Suprapubic skin (tissue), 4 donors: ENCODE data around the gene KDM2B. TPM values are rescaled to one million over a fixed set of nuclear protein-coding genes. Genes with fewer than 3 reads are reported as not detected.

Source experiments
- DNase-seq, 2 donors: peaks; one replicate each; pipeline ENCODE4 v3.0.0-alpha.2; 2019; ENCODE audit warnings: low spot score in 2 of 2
- H3K27ac ChIP-seq: fragments of 200-600 bp; sonication (generic); one replicate; pipeline ENCODE4 v1.5.1; 2019
- H3K27me3 ChIP-seq: fragments of 200-600 bp; sonication (generic); one replicate; pipeline ENCODE4 v1.5.1; 2019
- H3K36me3 ChIP-seq: fragments of 200-600 bp; sonication (generic); one replicate; pipeline ENCODE4 v1.5.1; 2019
- H3K4me1 ChIP-seq: fragments of 200-600 bp; sonication (generic); one replicate; pipeline ENCODE4 v1.5.1; 2019
- H3K4me3 ChIP-seq: fragments of 200-600 bp; sonication (generic); one replicate; pipeline ENCODE4 v1.5.1; 2019; ENCODE audit warnings: mild to moderate bottlenecking
- H3K9me3 ChIP-seq: fragments of 200-600 bp; sonication (generic); one replicate; pipeline ENCODE4 v1.5.1; 2019
- EP300 ChIP-seq: sonication (generic); formaldehyde crosslinking; IDR thresholded peaks from one replicate; pipeline ENCODE4 v1.6.1; 2017; ENCODE audit warnings: antibody characterized with exemption
- POLR2A ChIP-seq, 2 donors: fragments of 450-650 bp; IDR thresholded peaks; one replicate each; pipeline ENCODE4 v1.6.1; 2017; ENCODE audit warnings: antibody characterized with exemption in 2 of 2, mild to moderate bottlenecking in 2 of 2, moderate library complexity in 2 of 2
- POLR2AphosphoS5 ChIP-seq, 3 donors: sonication (generic); formaldehyde crosslinking; IDR thresholded peaks; one replicate each; pipeline ENCODE4 v1.6.1; 2017; ENCODE audit warnings: antibody characterized with exemption in 3 of 3
- WGBS: methylation state at CpG from one replicate; pipeline ENCODE4 v1.1.5; 2018; 5-methylcytosine and 5-hydroxymethylcytosine counted together
- total RNA-seq, 4 donors: library from RNA; depleted of rRNA; stranded (reverse); fragments of >200 nt; gene quantifications; one replicate each; pipeline ENCODE4 v1.1.0, GENCODE V29; 2016
- TF ChIP-seq, protein P1 (sequence below), 2 donors: fragments of 200-600 bp in 1 of 2; fragments of 450-650 bp in 1 of 2; sonication (generic) in 1 of 2; IDR thresholded peaks; one replicate each; pipeline ENCODE4 v1.5.1; 2016 to 2019; ENCODE audit warnings: antibody characterized with exemption in 2 of 2, mild to moderate bottlenecking in 1 of 2, moderate library complexity in 1 of 2

The KDM2B gene
- total RNA-seq, 4 donors from 2014 or later, result 47.8 to 53.7 (median 50.4) TPM

DNA sequence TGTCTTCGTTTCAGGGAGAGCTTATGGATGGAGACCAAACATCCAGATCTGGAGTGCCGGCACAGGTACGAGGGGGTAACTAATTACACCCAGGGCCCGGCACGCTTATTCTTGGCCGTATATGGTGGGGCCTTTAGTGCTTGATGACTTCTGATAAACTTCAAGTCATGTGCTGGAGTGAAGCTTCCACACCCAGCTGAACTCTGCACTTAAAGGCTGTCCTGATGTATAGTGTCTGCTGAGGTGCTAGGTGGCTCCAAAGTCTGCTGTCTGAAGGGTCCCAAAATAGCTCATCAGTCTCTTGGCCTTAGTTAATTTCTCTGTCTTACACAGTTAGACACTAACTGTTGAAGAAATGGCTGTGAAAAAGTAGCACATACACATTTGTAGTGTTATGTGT is 163.0 kb downstream of the KDM2B start:
- no peaks in the 10 kb centered on the region for H3K9me3 ChIP-seq
- DNase-seq, result no peak
- 94% methylated on average over 6 of the region's 6 CpGs for WGBS
- no peak overlapping the region for H3K4me3 ChIP-seq
- no peak for TF ChIP-seq POLR2A (IDR thresholded peaks at IDR 0.05)
- TF ChIP-seq, protein P1, sequence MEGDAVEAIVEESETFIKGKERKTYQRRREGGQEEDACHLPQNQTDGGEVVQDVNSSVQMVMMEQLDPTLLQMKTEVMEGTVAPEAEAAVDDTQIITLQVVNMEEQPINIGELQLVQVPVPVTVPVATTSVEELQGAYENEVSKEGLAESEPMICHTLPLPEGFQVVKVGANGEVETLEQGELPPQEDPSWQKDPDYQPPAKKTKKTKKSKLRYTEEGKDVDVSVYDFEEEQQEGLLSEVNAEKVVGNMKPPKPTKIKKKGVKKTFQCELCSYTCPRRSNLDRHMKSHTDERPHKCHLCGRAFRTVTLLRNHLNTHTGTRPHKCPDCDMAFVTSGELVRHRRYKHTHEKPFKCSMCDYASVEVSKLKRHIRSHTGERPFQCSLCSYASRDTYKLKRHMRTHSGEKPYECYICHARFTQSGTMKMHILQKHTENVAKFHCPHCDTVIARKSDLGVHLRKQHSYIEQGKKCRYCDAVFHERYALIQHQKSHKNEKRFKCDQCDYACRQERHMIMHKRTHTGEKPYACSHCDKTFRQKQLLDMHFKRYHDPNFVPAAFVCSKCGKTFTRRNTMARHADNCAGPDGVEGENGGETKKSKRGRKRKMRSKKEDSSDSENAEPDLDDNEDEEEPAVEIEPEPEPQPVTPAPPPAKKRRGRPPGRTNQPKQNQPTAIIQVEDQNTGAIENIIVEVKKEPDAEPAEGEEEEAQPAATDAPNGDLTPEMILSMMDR (IDR thresholded peaks at IDR 0.05), result no peak
- no peak for TF ChIP-seq POLR2AphosphoS5 (IDR thresholded peaks at IDR 0.05)
- TF ChIP-seq EP300, result no peak
- no peaks in the 10 kb centered on the region for H3K27me3 ChIP-seq
- no peaks in the 10 kb centered on the region for H3K4me1 ChIP-seq
- H3K27ac ChIP-seq, result no peak overlapping the region
- peaks cover 68% of the 10 kb centered on the region for H3K36me3 ChIP-seq

DNA sequence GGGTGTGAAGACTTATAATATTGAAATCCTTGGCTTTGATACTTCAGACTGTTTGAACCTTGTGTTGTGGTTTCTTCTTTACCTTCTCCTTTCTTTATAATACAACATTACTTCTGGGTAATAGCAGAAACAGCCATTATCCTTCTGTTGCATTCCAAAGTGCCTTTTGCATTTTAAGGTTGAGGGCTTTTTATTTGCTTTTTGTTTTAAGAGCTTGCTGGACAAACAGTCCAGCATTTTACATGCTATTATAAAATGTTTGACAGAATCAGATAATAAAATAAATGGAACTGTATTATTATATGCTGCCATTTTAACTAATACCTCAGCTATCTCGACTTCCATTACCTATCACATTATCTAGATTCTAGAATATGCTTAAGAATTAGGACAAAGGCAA is 166.9 kb downstream of the KDM2B start:
- no peak for DNase-seq
- TF ChIP-seq POLR2AphosphoS5 (IDR thresholded peaks at IDR 0.05), result no peak
- no peak for TF ChIP-seq POLR2A (IDR thresholded peaks at IDR 0.05)
- no peak for TF ChIP-seq EP300
- TF ChIP-seq, protein P1 (IDR thresholded peaks at IDR 0.05), result no peak
- H3K36me3 ChIP-seq, result peaks cover 36% of the 10 kb centered on the region
- no peak overlapping the region for H3K27ac ChIP-seq
- H3K4me1 ChIP-seq, result no peaks in the 10 kb centered on the region
- no peaks in the 10 kb centered on the region for H3K9me3 ChIP-seq
- no peak overlapping the region for H3K4me3 ChIP-seq
- 90% methylated on average over 1 of the region's 1 CpG for WGBS
- H3K27me3 ChIP-seq, result no peaks in the 10 kb centered on the region

DNA sequence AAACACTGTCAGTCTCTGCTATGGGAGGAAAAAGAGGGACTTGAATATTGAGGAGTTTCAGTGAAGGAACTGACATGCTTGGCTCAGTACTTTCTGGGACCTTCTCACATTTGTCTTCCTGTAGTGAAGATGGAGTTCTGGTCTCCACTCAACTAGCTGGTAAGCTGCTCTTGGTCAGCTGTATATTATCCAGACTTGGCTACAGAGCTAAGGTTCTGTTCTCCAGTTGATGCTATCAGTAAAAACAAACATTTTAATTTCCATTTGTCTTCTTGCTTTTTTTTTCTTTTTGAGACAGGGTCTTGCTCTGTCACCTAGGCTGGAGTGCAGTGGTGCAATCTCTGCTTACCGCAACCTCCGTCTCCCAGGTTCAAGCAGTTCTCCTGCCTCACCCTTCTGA is 175.6 kb downstream of the KDM2B start:
- Histone ChIP-seq H3K27ac (no peak overlapping the region), H3K36me3 (peaks cover 32% of the 10 kb centered on the region)
- 100% methylated on average over 2 of the region's 2 CpGs for WGBS

DNA sequence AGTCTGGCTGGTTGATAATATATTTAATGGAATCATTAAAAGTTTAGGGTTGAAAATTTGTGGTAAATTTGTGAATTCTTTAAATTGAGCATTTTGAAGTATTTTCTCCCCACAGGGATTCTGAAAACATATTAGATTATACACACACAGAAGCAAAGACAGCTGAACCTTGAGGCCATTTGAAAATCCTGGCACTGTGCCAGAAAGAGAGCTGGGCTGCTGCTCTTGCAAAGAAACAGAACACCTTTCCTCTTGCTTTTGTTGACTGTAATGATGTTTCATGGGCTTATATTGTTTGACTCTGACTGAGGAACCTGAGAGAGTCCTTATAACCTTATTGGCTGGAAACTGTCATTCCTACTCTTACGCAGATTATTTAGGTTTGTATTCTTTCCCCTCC is 176.1 kb downstream of the KDM2B start:
- DNase-seq, result no peak
- no peaks in the 10 kb centered on the region for H3K9me3 ChIP-seq
- 82% methylated on average over 1 of the region's 1 CpG for WGBS
- no peak overlapping the region for H3K4me3 ChIP-seq
- no peak overlapping the region for H3K27ac ChIP-seq
- H3K36me3 ChIP-seq, result peaks cover 32% of the 10 kb centered on the region
- peaks cover 18% of the 10 kb centered on the region for H3K4me1 ChIP-seq
- H3K27me3 ChIP-seq, result no peaks in the 10 kb centered on the region
- no peak for TF ChIP-seq EP300
- TF ChIP-seq POLR2AphosphoS5 (IDR thresholded peaks at IDR 0.05), result no peak
- TF ChIP-seq POLR2A (IDR thresholded peaks at IDR 0.05), result no peak
- TF ChIP-seq, protein P1 (IDR thresholded peaks at IDR 0.05), result no peak

More for the DNA sequence above, 175.6 kb downstream of the KDM2B start:
- TF ChIP-seq, protein P1 (IDR thresholded peaks at IDR 0.05), result no peak
- TF ChIP-seq EP300 (no peak), POLR2AphosphoS5 (IDR thresholded peaks at IDR 0.05) (no peak), POLR2A (IDR thresholded peaks at IDR 0.05) (no peak)
- no peak for DNase-seq
- Histone ChIP-seq H3K9me3 (no peaks in the 10 kb centered on the region), H3K27me3 (no peaks in the 10 kb centered on the region), H3K4me1 (peaks cover 18% of the 10 kb centered on the region), H3K4me3 (no peak overlapping the region)

DNA sequence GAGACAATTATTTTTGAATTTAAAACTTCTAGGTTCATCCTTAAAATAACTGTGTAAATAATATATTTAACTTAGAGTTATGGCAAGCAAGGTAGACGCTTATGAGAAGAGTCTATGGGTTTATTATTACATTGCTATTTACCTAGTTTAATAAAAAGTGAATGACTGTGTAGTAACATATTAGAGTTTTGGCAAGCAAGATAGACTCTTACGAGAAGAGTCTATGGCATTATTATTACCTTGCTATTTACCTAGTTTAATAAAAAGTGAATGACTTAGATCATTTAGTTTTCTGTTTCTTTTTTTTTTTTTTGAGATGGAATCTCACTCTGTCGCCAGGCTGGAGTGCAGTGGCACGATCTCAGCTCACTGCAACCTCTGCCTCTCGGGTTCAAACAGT is 177.1 kb downstream of the KDM2B start:
- TF ChIP-seq EP300, result no peak
- TF ChIP-seq POLR2AphosphoS5 (IDR thresholded peaks at IDR 0.05), result no peak
- TF ChIP-seq, protein P1 (IDR thresholded peaks at IDR 0.05), result no peak
- no peak for TF ChIP-seq POLR2A (IDR thresholded peaks at IDR 0.05)
- no peak for DNase-seq
- H3K4me3 ChIP-seq, result no peak overlapping the region
- WGBS, result 93% methylated on average over 5 of the region's 5 CpGs
- peaks cover 24% of the 10 kb centered on the region for H3K4me1 ChIP-seq
- H3K27me3 ChIP-seq, result no peaks in the 10 kb centered on the region
- no peak overlapping the region for H3K27ac ChIP-seq
- H3K36me3 ChIP-seq, result peaks cover 27% of the 10 kb centered on the region
- H3K9me3 ChIP-seq, result no peaks in the 10 kb centered on the region
